NT2/D1 (cell line): Measurements from ENCODE around the gene VEZT.

ENCODE experiments used
- SUZ12 ChIP-seq: IDR thresholded peaks from 2 replicates; pipeline ENCODE4 v1.6.1; 2011; ENCODE audit not compliant: insufficient read length, insufficient read depth; ENCODE audit errors: extremely low read depth
- ZNF274 ChIP-seq: IDR thresholded peaks from 2 replicates; pipeline ENCODE4 v1.6.1; 2011; ENCODE audit warnings: mild to moderate bottlenecking, low read depth, low read length

DNA sequence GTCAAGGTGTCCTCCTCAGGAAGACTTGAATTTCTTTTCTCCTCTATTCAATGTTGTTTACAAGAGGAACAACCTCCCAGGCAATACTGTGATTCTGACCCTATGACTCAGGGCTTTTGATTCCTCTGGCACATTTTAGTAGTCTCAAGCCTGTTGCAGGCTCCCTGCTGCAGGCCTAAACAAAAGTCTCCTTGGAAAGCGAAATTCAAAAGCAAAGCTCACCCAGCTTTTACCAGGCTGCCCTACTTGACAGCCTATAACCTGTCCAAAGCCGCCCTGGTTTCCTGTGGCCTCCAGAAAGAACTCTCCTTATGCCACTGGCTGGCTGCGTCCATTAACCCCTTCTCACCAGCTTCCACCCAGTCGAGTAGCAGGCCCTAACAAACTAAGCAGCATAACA lies 11.9 kb upstream of the VEZT start:
- TF ChIP-seq SUZ12: no peak
- no peak for TF ChIP-seq ZNF274
